NCI-H2196 (cell line): Measurements from ENCODE around the gene AGTPBP1.

ENCODE experiments used
- DNase-seq: peaks from one replicate; lab custom pipeline; 2025; ENCODE audit not compliant: unreplicated experiment; lab: John Stamatoyannopoulos, UW

Gene AGTPBP1

GRCh38 chr9:85508616-85509015 lies 233.1 kb downstream of the AGTPBP1 start:
- no peak for DNase-seq

- DNase-seq: no peak
Observed at GRCh38 chr9:85505612-85506011, 236.1 kb downstream of the AGTPBP1 start.

GRCh38 chr9:85502815-85503655 lies 238.7 kb downstream of the AGTPBP1 start:
- no peak for DNase-seq

GRCh38 chr9:85501882-85502281 lies 239.9 kb downstream of the AGTPBP1 start:
- no peak for DNase-seq

- no peak for DNase-seq
Observed at GRCh38 chr9:85501456-85501855, 240.3 kb downstream of the AGTPBP1 start.
